Activated CD8-positive, alpha-beta memory T cell treated with anti-CD3 and anti-CD28 coated beads for 36 hours (primary cell): Measurements from ENCODE around the gene PDPK1. TPM values are rescaled to one million over a fixed set of nuclear protein-coding genes. Genes with fewer than 3 reads are reported as not detected.
"Not testable (repeated sequence)": the region's sequence is repeated elsewhere in the genome, so short reads cannot be mapped to it uniquely, and the experiment has no call there.

Experiments
- CTCF ChIA-PET: fragments of 350-600 bp; sonication (Branson Sonifier 250); formaldehyde crosslinking; loops from one replicate; lab custom pipeline; 2021; ENCODE audit warnings: antibody characterized with exemption; lab: Charles Lee
- POLR2A ChIA-PET: fragments of 350-600 bp; sonication (Branson Sonifier 250); formaldehyde crosslinking; loops from one replicate; lab custom pipeline; 2021; ENCODE audit warnings: antibody characterized with exemption; lab: Charles Lee
- total RNA-seq, 2 experiments: library from RNA; stranded (reverse); gene quantifications; one replicate each; pipeline ENCODE4 v1.2.3, GENCODE V29; 2021

Gene PDPK1
- total RNA-seq, 2 experiments from 2014 or later = 47.9 to 49.2 TPM

DNA sequence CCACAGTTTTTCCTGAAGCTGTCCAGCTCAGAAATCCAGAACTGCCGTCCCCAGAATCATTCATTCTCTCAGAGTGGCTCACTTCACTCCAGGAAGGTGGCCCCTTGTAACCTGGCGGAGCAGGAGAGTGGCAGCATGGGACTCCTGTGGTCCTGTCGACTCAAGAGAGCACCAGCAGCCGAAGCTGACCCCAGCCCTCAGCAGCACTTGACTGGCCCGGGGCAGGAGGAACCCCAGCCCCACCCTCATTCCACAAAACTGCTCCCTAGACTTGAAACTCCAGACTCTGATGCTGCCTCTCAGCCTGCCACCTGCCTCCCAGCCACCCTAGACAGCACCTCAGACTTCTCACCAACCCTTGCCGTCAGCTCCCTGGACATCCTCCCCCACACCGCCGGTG is 83.6 kb downstream of the PDPK1 start:
- POLR2A ChIA-PET, CTCF ChIA-PET: not testable (repeated sequence)

DNA sequence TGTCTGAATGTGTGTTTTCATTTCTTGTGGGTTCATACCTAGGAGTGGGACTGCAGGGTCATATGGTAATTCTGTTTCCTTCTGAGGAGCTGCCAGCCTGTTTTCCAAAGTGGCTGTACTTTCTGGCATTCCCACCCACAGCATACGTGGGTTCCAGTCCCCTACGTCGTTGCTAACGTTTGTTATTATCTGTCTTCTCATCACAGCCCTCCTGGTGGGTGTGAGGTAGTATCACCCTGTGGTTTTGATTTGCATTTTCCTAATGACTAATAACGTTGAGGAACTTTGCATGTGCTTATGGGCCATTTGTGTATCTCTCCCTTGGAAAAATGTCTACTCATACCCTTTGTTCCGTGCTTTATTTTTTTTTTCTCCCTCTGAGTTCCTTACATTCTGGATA is 89.3 kb downstream of the PDPK1 start:
- POLR2A ChIA-PET, CTCF ChIA-PET: not testable (repeated sequence)

DNA sequence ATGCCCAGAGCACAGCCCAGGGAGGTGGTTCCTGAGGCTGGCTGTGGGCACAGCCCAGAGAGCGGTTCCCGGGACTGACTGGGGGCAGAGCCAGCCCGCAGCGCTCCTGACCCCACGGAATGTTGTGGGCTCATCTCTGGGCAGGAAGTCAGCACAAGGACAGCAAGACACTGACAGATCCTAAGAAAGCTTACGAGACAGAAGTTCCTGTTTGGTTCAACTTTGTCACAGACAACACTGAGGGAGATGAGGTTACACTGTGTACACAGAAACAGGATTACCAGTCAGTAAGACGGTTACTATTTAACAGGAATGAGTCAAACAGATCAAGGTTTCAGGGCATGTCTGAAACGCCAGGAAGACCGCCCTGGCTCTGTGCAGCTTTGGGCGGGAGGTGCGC is 93.4 kb downstream of the PDPK1 start:
- POLR2A ChIA-PET, CTCF ChIA-PET: not testable (repeated sequence)

DNA sequence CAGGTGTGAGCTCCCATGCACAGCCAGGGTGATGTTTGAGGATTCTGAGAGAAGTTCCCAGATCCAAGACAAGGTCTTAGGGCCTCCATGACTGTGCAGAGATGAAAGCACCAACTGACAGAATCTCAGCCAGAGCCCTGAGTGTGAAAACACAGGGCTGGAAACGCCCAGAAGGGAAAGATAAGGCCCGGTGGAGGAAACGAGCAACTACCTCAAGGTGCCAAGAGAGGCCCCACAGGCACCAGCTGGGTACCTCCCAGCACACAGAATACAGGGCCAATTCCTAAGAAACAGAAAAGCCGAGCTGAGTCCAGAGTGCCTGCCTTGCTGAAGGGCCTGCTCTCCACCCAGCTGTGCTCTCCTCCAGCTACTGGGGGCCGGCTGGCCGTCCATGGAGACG is 94.5 kb downstream of the PDPK1 start:
- CTCF ChIA-PET = not testable (repeated sequence)

DNA sequence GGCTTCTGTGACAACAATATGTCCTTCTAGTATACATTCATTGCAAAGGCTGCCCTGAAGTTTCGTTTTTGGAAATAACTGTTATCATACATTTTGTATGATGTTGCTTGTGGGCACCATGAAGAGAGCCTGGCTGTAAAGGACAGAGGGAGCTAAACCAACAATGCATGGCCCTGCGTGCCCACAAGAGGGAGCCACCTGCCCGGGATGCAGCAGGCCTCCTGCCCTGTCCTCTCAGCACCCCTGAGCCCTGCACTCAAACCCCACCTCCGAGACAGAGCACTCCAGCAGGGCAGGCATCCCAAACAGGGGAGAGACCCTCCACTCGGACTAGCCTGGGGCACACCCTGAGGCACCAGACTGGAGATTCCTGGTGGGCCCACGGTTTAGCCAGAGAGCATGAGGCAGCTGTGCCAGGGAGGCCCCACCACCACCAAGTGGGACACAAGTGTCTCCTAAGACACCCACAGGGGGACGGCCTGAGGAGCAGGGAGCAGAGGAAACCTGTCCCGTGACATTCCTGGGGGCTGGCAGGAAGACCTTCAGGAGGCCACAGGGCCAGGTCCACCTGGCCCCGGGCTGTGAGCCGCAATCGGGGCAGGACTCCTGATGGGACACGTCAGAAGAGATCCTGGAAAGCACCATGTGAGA is 101.4 kb downstream of the PDPK1 start:
- POLR2A ChIA-PET, CTCF ChIA-PET: not testable (repeated sequence)

More for the DNA sequence above, 94.5 kb downstream of the PDPK1 start:
- POLR2A ChIA-PET = not testable (repeated sequence)

DNA sequence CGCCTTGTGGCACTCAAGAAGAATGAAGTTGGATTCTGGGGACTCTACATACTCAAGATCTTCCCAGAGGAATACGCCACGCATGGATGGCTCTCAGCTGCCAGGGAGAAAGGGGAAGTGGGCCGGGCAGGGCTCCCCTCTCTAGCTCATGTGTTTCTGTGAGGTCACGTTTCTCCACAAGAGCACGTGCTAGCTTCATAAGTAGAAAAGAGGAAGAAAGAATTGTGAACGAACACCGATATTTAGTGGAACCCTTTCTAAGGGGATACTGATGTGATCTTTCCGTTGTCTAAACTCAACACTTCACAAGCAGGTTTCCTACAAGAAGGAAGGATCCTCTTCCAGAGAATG is 101.9 kb downstream of the PDPK1 start:
- POLR2A ChIA-PET = not testable (repeated sequence)

DNA sequence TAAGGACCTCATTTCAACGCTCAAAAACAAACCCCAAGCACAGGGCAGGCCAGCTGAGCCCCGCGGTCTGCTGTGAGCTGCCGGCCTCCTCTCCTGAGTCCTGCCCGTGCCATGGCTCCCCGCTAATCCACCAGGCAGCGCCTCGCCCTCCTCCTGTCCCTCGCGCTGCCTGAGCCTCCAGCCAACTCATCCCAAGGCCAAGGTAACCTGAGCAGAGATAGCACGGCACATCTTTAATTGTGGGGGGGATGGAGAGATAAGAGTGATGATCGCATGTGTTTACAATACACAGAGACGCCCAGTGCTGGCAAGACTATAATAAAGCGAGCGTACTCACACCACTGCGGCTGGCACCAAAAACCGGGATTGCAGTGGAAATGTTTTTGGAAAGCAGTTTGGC is 104.7 kb downstream of the PDPK1 start:
- CTCF ChIA-PET, POLR2A ChIA-PET: not testable (repeated sequence)

More for the DNA sequence above, 101.9 kb downstream of the PDPK1 start:
- CTCF ChIA-PET = not testable (repeated sequence)

DNA sequence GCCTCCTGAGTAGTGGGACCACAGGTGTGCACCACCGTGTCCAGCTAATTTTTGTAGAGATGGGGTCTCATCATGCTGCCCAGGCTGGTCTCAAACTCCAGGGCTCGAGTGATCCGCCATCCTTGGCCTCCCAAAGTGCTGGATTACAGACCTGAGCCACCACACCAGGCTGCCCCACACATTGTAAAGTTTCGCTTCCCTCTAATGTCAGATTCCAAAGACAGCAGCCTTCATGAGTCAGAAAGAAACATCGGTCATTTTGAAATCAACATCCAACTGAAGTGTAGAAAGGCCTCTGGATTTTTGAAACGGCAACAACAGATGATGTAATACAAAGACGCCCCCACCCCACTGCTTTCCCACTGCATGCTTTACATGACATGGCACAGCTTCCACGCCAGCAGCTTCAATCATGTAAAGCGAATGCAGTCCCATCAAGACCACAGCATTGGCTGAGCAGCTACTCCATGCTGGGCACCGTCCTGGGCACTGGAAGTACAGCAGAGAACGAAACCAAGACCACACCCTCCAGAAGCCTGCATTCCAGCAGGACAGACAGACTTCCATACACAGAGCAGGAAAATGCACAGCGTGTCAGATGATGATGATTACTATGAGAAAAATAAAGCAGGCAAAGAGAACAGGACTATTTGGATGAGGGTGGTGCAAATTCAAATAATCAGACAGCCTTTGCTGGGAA is 107.1 kb downstream of the PDPK1 start:
- POLR2A ChIA-PET, CTCF ChIA-PET: not testable (repeated sequence)

DNA sequence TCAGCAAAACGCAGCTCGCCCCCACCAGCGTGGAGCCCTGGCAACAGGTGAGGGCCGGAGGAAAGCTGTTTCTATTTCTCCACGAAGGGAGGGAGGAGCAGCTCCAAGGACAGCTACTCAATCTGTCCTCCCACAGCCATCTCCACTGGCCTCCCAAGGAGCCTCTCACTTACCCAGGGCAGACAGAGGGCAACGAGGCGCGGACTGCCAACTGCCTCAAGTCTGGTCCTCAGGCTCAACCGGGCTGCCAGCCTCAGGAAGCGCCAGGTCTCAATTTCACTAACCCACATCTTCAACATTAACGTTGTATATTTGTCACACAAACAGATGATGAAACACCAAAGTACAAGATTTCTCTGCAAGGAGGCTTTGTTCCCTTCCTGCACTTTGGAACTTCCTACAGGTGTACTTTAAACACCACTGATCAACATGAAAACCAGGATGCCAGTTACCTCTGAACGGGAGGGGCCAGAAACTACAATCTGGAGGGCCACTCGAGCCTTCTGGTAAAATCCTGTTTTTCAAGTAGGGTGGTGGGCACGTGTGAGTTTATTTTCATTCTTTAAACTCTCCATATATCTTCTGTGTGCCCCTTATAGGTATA is 113.5 kb downstream of the PDPK1 start:
- CTCF ChIA-PET, POLR2A ChIA-PET: not testable (repeated sequence)

Other genes with a start within 250 kb of the PDPK1 start
- 1 to 10 TPM; 6.9 to 7.4 TPM for gene ABCA3, start 197.3 kb upstream of the PDPK1 start, total RNA-seq
- gene CCNF, start 108.6 kb upstream of the PDPK1 start, total RNA-seq = 10 to 100 TPM; 36.5 to 38.7 TPM
- 10 to 100 TPM; 33.3 to 38.5 TPM for gene TEDC2, start 77.9 kb upstream of the PDPK1 start, total RNA-seq
- gene NTN3, start 66.7 kb upstream of the PDPK1 start, total RNA-seq = not detected
- 10 to 100 TPM; 36.1 to 38.2 TPM for gene TBC1D24, start 62.9 kb upstream of the PDPK1 start, total RNA-seq
- 100 to 1,000 TPM; 147 to 148 TPM for gene ATP6V0C, start 24.1 kb upstream of the PDPK1 start, total RNA-seq
- gene AMDHD2, start 17.6 kb upstream of the PDPK1 start, total RNA-seq = 10 to 100 TPM; 37.8 to 42.3 TPM
- gene CEMP1, start 6.6 kb upstream of the PDPK1 start, total RNA-seq = not detected
- 10 to 100 TPM; 52.4 to 53.6 TPM for gene KCTD5, start 144.5 kb downstream of the PDPK1 start, total RNA-seq
- 1 to 10 TPM; 1.3 to 1.4 TPM for gene PRSS27, start 182.2 kb downstream of the PDPK1 start, total RNA-seq
- 100 to 1,000 TPM; 513 to 521 TPM for gene SRRM2, start 214.6 kb downstream of the PDPK1 start, total RNA-seq
- gene ELOB, start 239.3 kb downstream of the PDPK1 start, total RNA-seq = 100 to 1,000 TPM; 305 to 307 TPM
- under 1 TPM; 0.13 TPM for gene PRSS33, start 249.5 kb downstream of the PDPK1 start, total RNA-seq